Measurements from ENCODE around the gene RALGPS2.

- no peak for TF ChIP-seq CTCF (IDR thresholded peaks at IDR 0.05)
- no peak for TF ChIP-seq POLR2AphosphoS5 (IDR thresholded peaks at IDR 0.05)
- TF ChIP-seq POLR2A (IDR thresholded peaks at IDR 0.05), result no peak
Measured at GRCh38 chr1:178918955-178919354, 193.9 kb downstream of the RALGPS2 start.

Data from sigmoid colon (tissue), 4 donors.